Measurements from ENCODE around the gene USP25. TPM values are rescaled to one million over a fixed set of nuclear protein-coding genes. Genes with fewer than 3 reads are reported as not detected.

USP25 gene
- total and polyA plus RNA-seq, 2 experiments from 2014 or later: 18.7 to 59.5 TPM

- WGBS (ENCODE audit: low lambda C conversion rate, missing lambda C conversion rate): 89% methylated on average over 2 of the region's 2 CpGs
- TF ChIP-seq EZH2 (IDR thresholded peaks at IDR 0.05; ENCODE audit: borderline replicate concordance): no peak
- TF ChIP-seq, protein P1, sequence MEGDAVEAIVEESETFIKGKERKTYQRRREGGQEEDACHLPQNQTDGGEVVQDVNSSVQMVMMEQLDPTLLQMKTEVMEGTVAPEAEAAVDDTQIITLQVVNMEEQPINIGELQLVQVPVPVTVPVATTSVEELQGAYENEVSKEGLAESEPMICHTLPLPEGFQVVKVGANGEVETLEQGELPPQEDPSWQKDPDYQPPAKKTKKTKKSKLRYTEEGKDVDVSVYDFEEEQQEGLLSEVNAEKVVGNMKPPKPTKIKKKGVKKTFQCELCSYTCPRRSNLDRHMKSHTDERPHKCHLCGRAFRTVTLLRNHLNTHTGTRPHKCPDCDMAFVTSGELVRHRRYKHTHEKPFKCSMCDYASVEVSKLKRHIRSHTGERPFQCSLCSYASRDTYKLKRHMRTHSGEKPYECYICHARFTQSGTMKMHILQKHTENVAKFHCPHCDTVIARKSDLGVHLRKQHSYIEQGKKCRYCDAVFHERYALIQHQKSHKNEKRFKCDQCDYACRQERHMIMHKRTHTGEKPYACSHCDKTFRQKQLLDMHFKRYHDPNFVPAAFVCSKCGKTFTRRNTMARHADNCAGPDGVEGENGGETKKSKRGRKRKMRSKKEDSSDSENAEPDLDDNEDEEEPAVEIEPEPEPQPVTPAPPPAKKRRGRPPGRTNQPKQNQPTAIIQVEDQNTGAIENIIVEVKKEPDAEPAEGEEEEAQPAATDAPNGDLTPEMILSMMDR (IDR thresholded peaks at IDR 0.05; ENCODE audit: poor library complexity): no peak
- no peak for TF ChIP-seq EZH2phosphoT487 (IDR thresholded peaks at IDR 0.05; ENCODE audit: low read depth, severe bottlenecking, unreplicated experiment)
- H3K4me2 ChIP-seq: no peak overlapping the region
Observed at GRCh38 chr21:15776818-15777217, 47.0 kb downstream of the USP25 start.

DNA sequence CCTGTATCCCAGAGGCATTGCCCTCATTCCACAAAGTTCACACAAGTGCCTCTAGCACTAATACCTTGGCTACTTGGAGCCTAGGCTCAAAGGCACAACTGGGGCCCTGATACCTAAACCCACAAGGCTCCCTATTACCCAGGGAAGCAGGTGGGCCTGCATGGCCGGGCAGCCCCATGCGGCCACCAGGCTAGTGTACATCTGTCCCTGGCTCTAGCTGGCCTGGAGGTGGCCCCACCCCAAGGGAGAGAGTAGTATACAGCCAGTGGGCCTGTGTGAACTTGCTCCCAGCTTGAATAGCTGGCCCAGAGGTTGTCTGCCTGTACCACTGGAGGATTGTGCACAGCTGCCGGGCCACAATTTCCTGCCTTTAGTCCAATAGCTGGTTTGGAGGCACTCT lies 52.2 kb downstream of the USP25 start:
- TF ChIP-seq EZH2phosphoT487 (IDR thresholded peaks at IDR 0.05; ENCODE audit: low read depth, severe bottlenecking, unreplicated experiment) (no peak), EZH2 (IDR thresholded peaks at IDR 0.05; ENCODE audit: borderline replicate concordance) (no peak)
- TF ChIP-seq, protein P1 (IDR thresholded peaks at IDR 0.05; ENCODE audit: poor library complexity): no peak
- Histone ChIP-seq H3K27ac (no peak overlapping the region), H3K9me3 (ENCODE audit: low read depth) (no peaks in the 10 kb centered on the region), H3K4me2 (no peak overlapping the region), H3K36me3 (replicated peaks; ENCODE audit: insufficient read depth, low read depth) (no peaks in the 10 kb centered on the region), H3K9me2 (replicated peaks; ENCODE audit: insufficient read depth) (no peaks in the 10 kb centered on the region), H4K20me1 (ENCODE audit: insufficient read depth, poor library complexity, severe bottlenecking) (no peaks in the 10 kb centered on the region), H3K27me3 (no peaks in the 10 kb centered on the region), H3K4me1 (ENCODE audit: insufficient read depth) (no peaks in the 10 kb centered on the region), H2AFZ (no peak overlapping the region), H3K4me3 (no peak overlapping the region), H3K79me2 (peaks cover 40% of the 10 kb centered on the region)
- 94% methylated on average over 3 of the region's 3 CpGs for WGBS (ENCODE audit: low lambda C conversion rate, missing lambda C conversion rate)
- DNase-seq (ENCODE audit: low spot score): no peak

More at GRCh38 chr21:15776818-15777217, 47.0 kb downstream of the USP25 start:
- no peaks in the 10 kb centered on the region for H3K27me3 ChIP-seq
- no peak overlapping the region for H3K4me3 ChIP-seq
- peaks cover 50% of the 10 kb centered on the region for H3K79me2 ChIP-seq
- no peak overlapping the region for H2AFZ ChIP-seq
- H3K27ac ChIP-seq: no peak overlapping the region
- H3K36me3 ChIP-seq (replicated peaks; ENCODE audit: insufficient read depth, low read depth): no peaks in the 10 kb centered on the region
- no peak for DNase-seq (ENCODE audit: low spot score)
- no peaks in the 10 kb centered on the region for H3K4me1 ChIP-seq (ENCODE audit: insufficient read depth)
- no peaks in the 10 kb centered on the region for H4K20me1 ChIP-seq (ENCODE audit: insufficient read depth, poor library complexity, severe bottlenecking)
- no peaks in the 10 kb centered on the region for H3K9me2 ChIP-seq (replicated peaks; ENCODE audit: insufficient read depth)
- H3K9me3 ChIP-seq (ENCODE audit: low read depth): no peaks in the 10 kb centered on the region

- H3K27me3 ChIP-seq: no peaks in the 10 kb centered on the region
- H3K4me1 ChIP-seq (ENCODE audit: insufficient read depth): no peaks in the 10 kb centered on the region
- TF ChIP-seq EZH2 (IDR thresholded peaks at IDR 0.05; ENCODE audit: borderline replicate concordance): no peak
- TF ChIP-seq, protein P1 (IDR thresholded peaks at IDR 0.05; ENCODE audit: poor library complexity): no peak
- 59% methylated on average over 4 of the region's 4 CpGs for WGBS (ENCODE audit: low lambda C conversion rate, missing lambda C conversion rate)
- no peak overlapping the region for H3K4me3 ChIP-seq
- H3K9me3 ChIP-seq (ENCODE audit: low read depth): no peaks in the 10 kb centered on the region
- H3K79me2 ChIP-seq: peaks cover 31% of the 10 kb centered on the region
- no peaks in the 10 kb centered on the region for H3K9me2 ChIP-seq (replicated peaks; ENCODE audit: insufficient read depth)
- peak overlapping the region; percentile 2 for H3K27ac ChIP-seq
- H4K20me1 ChIP-seq (ENCODE audit: insufficient read depth, poor library complexity, severe bottlenecking): no peaks in the 10 kb centered on the region
- H2AFZ ChIP-seq: no peak overlapping the region
- H3K4me2 ChIP-seq: no peak overlapping the region
- H3K36me3 ChIP-seq (replicated peaks; ENCODE audit: insufficient read depth, low read depth): no peaks in the 10 kb centered on the region
- no peak for DNase-seq (ENCODE audit: low spot score)
Observed at GRCh38 chr21:15788847-15789523, 59.2 kb downstream of the USP25 start.

All from hepatocyte (in vitro differentiated cells).